WTC11 (cell line): ENCODE data around the gene TGDS. TPM values are rescaled to one million over a fixed set of nuclear protein-coding genes. Genes with fewer than 3 reads are reported as not detected.

Experiments used
- ATAC-seq: fragments of 200-7000 bp; cut with Tn5 transposase; 2 replicates; pipeline ENCODE4 v1.10.0; 2021; ENCODE audit warnings: mild to moderate bottlenecking, moderate library complexity
- CTCF ChIA-PET: fragments of 300-600 bp; sonication (Branson Sonifier 250); formaldehyde crosslinking; loops from one replicate; lab custom pipeline; 2021; ENCODE audit warnings: antibody characterized with exemption; lab: Charles Lee
- POLR2A ChIA-PET: fragments of 350-600 bp; sonication (Branson Sonifier 250); formaldehyde crosslinking; loops from one replicate; lab custom pipeline; 2021; ENCODE audit warnings: antibody characterized with exemption; lab: Charles Lee
- DNase-seq: peaks from one replicate; pipeline ENCODE4 v3.0.0; 2021; ENCODE audit warnings: low spot score
- H3K27ac Mint-ChIP-seq: 2 replicates; pipeline ENCODE4 v1.8.0; 2021; ENCODE audit warnings: mixed read lengths
- H3K27me3 Mint-ChIP-seq: 2 replicates; pipeline ENCODE4 v1.8.0; 2021; ENCODE audit warnings: low read depth, mild to moderate bottlenecking, moderate library complexity, mixed read lengths
- H3K36me3 Mint-ChIP-seq: 2 replicates; pipeline ENCODE4 v1.8.0; 2021; ENCODE audit warnings: mixed read lengths
- H3K4me1 Mint-ChIP-seq: 2 replicates; pipeline ENCODE4 v1.8.0; 2022; ENCODE audit warnings: mixed read lengths
- H3K4me3 Mint-ChIP-seq: 2 replicates; pipeline ENCODE4 v1.8.0; 2021; ENCODE audit warnings: mild to moderate bottlenecking, moderate library complexity, mixed read lengths
- H3K9me3 Mint-ChIP-seq: 2 replicates; pipeline ENCODE4 v1.8.0; 2021; ENCODE audit warnings: mixed read lengths
- AFF4 ChIP-seq: sonication (generic); formaldehyde crosslinking; IDR thresholded peaks from 2 replicates; pipeline ENCODE4 v1.8.1; 2023; ENCODE audit warnings: mild to moderate bottlenecking, missing genetic modification reagents, borderline replicate concordance
- AR ChIP-seq: fragments of 250-450 bp; sonication (Bioruptor Pico); IDR thresholded peaks from 2 replicates; pipeline ENCODE4 v1.9.0; 2021; ENCODE audit warnings: mild to moderate bottlenecking
- EMX1 ChIP-seq: fragments of 250-450 bp; sonication (Bioruptor Pico); IDR thresholded peaks from 2 replicates; pipeline ENCODE4 v1.8.0; 2021; ENCODE audit warnings: mild to moderate bottlenecking
- ERG ChIP-seq: fragments of 250-450 bp; sonication (Bioruptor Pico); IDR thresholded peaks from 2 replicates; pipeline ENCODE4 v1.8.0; 2021; ENCODE audit warnings: mild to moderate bottlenecking
- ETV6 ChIP-seq: sonication (generic); formaldehyde crosslinking; IDR thresholded peaks from 2 replicates; pipeline ENCODE4 v1.8.1; 2022; ENCODE audit warnings: mild to moderate bottlenecking, missing genetic modification reagents
- FOXJ3 ChIP-seq: sonication (generic); formaldehyde crosslinking; IDR thresholded peaks from 2 replicates; pipeline ENCODE4 v1.9.0; 2021; ENCODE audit warnings: missing genetic modification reagents, mild to moderate bottlenecking, borderline replicate concordance
- MYBL2 ChIP-seq: sonication (generic); formaldehyde crosslinking; IDR thresholded peaks from 2 replicates; pipeline ENCODE4 v1.8.1; 2023; ENCODE audit warnings: mild to moderate bottlenecking, moderate library complexity, missing genetic modification reagents
- NFATC4 ChIP-seq: fragments of 250-450 bp; sonication (Bioruptor Pico); IDR thresholded peaks from 2 replicates; pipeline ENCODE4 v1.9.0; 2021; ENCODE audit warnings: mild to moderate bottlenecking
- NFE2L1 ChIP-seq: sonication (generic); formaldehyde crosslinking; IDR thresholded peaks from 2 replicates; pipeline ENCODE4 v1.8.1; 2023; ENCODE audit warnings: missing genetic modification reagents
- NR1H2 ChIP-seq: sonication (generic); formaldehyde crosslinking; IDR thresholded peaks from 2 replicates; pipeline ENCODE4 v1.9.0; 2021; ENCODE audit warnings: mild to moderate bottlenecking, moderate library complexity, missing genetic modification reagents
- NR3C1 ChIP-seq: sonication (generic); formaldehyde crosslinking; conservative IDR thresholded peaks from 2 replicates; pipeline ENCODE4 v1.8.1; 2023; ENCODE audit warnings: low read depth, mild to moderate bottlenecking, missing genetic modification reagents
- PRRX2 ChIP-seq: fragments of 250-450 bp; sonication (Bioruptor Pico); IDR thresholded peaks from 2 replicates; pipeline ENCODE4 v1.8.0; 2021; ENCODE audit warnings: mild to moderate bottlenecking
- SMAD3 ChIP-seq: sonication (generic); formaldehyde crosslinking; IDR thresholded peaks from 2 replicates; pipeline ENCODE4 v1.8.0; 2022; ENCODE audit warnings: missing genetic modification reagents, mild to moderate bottlenecking, borderline replicate concordance
- TCF7 ChIP-seq: sonication (generic); formaldehyde crosslinking; IDR thresholded peaks from 2 replicates; pipeline ENCODE4 v1.8.0; 2022; ENCODE audit warnings: mild to moderate bottlenecking, low read depth, missing genetic modification reagents, moderate library complexity
- TEAD1 ChIP-seq: sonication (generic); formaldehyde crosslinking; IDR thresholded peaks from 2 replicates; pipeline ENCODE4 v1.8.0; 2022; ENCODE audit warnings: mild to moderate bottlenecking, missing genetic modification reagents
- USF1 ChIP-seq: sonication (generic); formaldehyde crosslinking; IDR thresholded peaks from 2 replicates; pipeline ENCODE4 v1.8.0; 2022; ENCODE audit warnings: mild to moderate bottlenecking, missing genetic modification reagents
- ZBTB21 ChIP-seq: sonication (generic); formaldehyde crosslinking; IDR thresholded peaks from 2 replicates; pipeline ENCODE4 v1.8.1; 2023; ENCODE audit warnings: mild to moderate bottlenecking, missing genetic modification reagents, borderline replicate concordance
- total RNA-seq: library from RNA; stranded (reverse); gene quantifications from 3 replicates; pipeline ENCODE4 v1.2.3, GENCODE V29; 2021
- TF ChIP-seq, protein P1 (sequence below): fragments of 250-450 bp; sonication (Bioruptor Pico); conservative IDR thresholded peaks from 2 replicates; pipeline ENCODE4 v1.9.0; 2021; ENCODE audit warnings: mild to moderate bottlenecking

The TGDS gene
- total RNA-seq, 1 experiment from 2014 or later = 12.5 TPM

GRCh38 chr13:94641409-94641941, 45.5 kb upstream of the TGDS start (continued):
- TF ChIP-seq AR (CRISPR knock-in tag) (no peak), NR1H2 (CRISPR knock-in tag) (no peak), NFE2L1 (CRISPR knock-in tag) (no peak), FOXJ3 (CRISPR knock-in tag) (no peak)

DNA sequence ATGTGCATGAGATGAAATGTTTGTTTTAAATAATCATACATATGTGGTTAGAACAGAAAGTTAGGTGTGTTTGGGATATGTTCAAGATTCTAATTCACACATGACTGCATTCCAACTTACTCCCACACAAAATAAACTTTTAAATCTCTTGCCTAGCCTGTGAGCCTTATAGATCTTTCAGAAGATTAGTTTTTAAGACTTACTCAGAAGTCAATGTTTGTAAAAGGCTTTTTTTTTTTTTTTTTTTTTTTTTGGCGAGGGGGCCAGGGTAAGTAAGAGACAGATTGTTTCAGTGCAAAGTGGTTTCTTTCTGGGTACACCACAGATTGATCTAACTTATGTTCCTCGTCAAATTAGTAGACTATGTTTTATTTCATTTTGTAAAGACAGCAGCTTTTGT, 44.8 kb upstream of the TGDS start:
- no peak for DNase-seq
- no peak for ATAC-seq
- Mint-ChIP-seq H3K36me3 (peaks cover 7% of the 10 kb centered on the region; the same call in 1 of the 2 replicates), H3K4me3 (no peak overlapping the region), H3K27me3 (no peaks in the 10 kb centered on the region), H3K27ac (no peak overlapping the region), H3K9me3 (peaks cover 5% of the 10 kb centered on the region), H3K4me1 (peaks cover 3% of the 10 kb centered on the region; the same call in 1 of the 2 replicates)
- POLR2A ChIA-PET = no interaction called here
- CTCF ChIA-PET = interaction anchor here (1.1 kb wide), 1 partner anchor 20 kb away, joined by 3 read pairs; no protein-coding TSS in a partner anchor
- no peak for TF ChIP-seq AFF4 (CRISPR knock-in tag)
- TF ChIP-seq PRRX2 = no peak
- no peak for TF ChIP-seq NFATC4
- no peak for TF ChIP-seq ERG (CRISPR knock-in tag)
- no peak for TF ChIP-seq NR1H2 (CRISPR knock-in tag)
- TF ChIP-seq SMAD3 (CRISPR knock-in tag) = no peak
- TF ChIP-seq, protein P1, sequence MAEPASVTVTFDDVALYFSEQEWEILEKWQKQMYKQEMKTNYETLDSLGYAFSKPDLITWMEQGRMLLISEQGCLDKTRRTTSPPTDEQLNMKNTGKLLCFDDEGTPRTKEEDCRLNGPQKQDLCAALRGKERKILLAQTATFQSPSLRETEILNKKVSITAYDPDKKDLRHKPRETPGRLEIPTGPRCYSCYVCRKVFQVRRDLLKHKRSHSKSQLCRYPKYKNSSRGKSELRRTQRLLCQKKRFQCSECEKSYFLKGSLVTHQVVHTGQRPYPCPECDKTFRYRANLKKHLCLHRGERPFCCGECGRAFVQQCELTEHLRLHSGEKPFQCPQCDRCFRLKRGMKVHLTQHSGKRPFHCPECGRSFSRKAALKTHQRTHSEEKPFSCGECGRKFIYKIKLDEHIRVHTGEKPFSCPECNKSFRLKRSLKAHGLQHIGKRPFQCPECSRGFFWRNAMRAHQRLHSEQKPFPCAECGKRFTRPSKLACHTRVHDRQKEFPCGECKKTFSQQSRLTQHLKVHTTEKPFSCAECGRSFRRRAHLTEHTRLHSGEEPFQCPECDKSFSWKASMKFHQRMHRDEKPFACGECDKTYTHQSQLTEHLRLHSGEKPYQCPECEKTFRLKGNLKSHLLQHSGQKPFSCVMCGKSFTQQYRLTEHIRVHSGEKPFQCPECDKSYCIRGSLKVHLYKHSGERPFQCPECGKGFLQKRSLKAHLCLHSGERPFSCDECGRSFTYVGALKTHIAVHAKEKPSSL = no peak
- TF ChIP-seq AR (CRISPR knock-in tag) = no peak
- no peak for TF ChIP-seq ZBTB21
- TF ChIP-seq USF1 = no peak
- TF ChIP-seq EMX1 (CRISPR knock-in tag) = no peak
- TF ChIP-seq MYBL2 (CRISPR knock-in tag) = no peak
- no peak for TF ChIP-seq TEAD1 (CRISPR knock-in tag)
- TF ChIP-seq NR3C1 (CRISPR knock-in tag) = no peak
- no peak for TF ChIP-seq NFE2L1 (CRISPR knock-in tag)
- no peak for TF ChIP-seq ETV6
- TF ChIP-seq TCF7 (CRISPR knock-in tag) = no peak
